ENCODE results near the gene ZNF428. TPM values are rescaled to one million over a fixed set of nuclear protein-coding genes. Genes with fewer than 3 reads are reported as not detected.
A peak's percentile ranks its signal among the peaks of the same experiment; 100 is the strongest.

Gene ZNF428
- total and polyA plus RNA-seq, 2 experiments from 2014 or later = 87.2 to 207 TPM

GRCh38 chr19:43622956-43623355, 3.5 kb upstream of the ZNF428 start:
- no peak for TF ChIP-seq CTCF (IDR thresholded peaks at IDR 0.05; ENCODE audit: low read depth, low read length)
- no peak for DNase-seq (ENCODE audit: low read depth in 1 of 2, low spot score in 1 of 2)
- no peaks in the 10 kb centered on the region for H3K27me3 ChIP-seq
- H3K4me3 ChIP-seq = no peak overlapping the region
- peaks cover 3% of the 10 kb centered on the region for H3K36me3 ChIP-seq
- H3K4me1 ChIP-seq (ENCODE audit: low read depth) = peaks cover 4% of the 10 kb centered on the region
- no peaks in the 10 kb centered on the region for H3K9me3 ChIP-seq (ENCODE audit: low read depth)
- no peak overlapping the region for H3K27ac ChIP-seq

GRCh38 chr19:43622070-43622469, 2.6 kb upstream of the ZNF428 start:
- DNase-seq (ENCODE audit: low read depth in 1 of 2, low spot score in 1 of 2) = no peak
- Histone ChIP-seq H3K27me3 (no peaks in the 10 kb centered on the region), H3K27ac (no peak overlapping the region), H3K9me3 (ENCODE audit: low read depth) (no peaks in the 10 kb centered on the region), H3K4me1 (ENCODE audit: low read depth) (peaks cover 4% of the 10 kb centered on the region), H3K4me3 (no peak overlapping the region), H3K36me3 (peaks cover 3% of the 10 kb centered on the region)
- TF ChIP-seq CTCF (IDR thresholded peaks at IDR 0.05; ENCODE audit: low read depth, low read length) = no peak

- no peaks in the 10 kb centered on the region for H3K9me3 ChIP-seq (ENCODE audit: low read depth)
- H3K27me3 ChIP-seq = no peaks in the 10 kb centered on the region
- peaks cover 3% of the 10 kb centered on the region for H3K36me3 ChIP-seq
- H3K4me3 ChIP-seq = peak overlapping the region; percentile 56
- H3K4me1 ChIP-seq (ENCODE audit: low read depth) = peaks cover 4% of the 10 kb centered on the region
- DNase-seq (ENCODE audit: low read depth in 1 of 2, low spot score in 1 of 2) = no peak
- H3K27ac ChIP-seq = peak overlapping the region; percentile 92
- TF ChIP-seq CTCF (IDR thresholded peaks at IDR 0.05; ENCODE audit: low read depth, low read length) = no peak
Measured at GRCh38 chr19:43620061-43621001, 902 bp upstream of the ZNF428 start.

GRCh38 chr19:43618921-43619261, 538 bp downstream of the ZNF428 start:
- no peaks in the 10 kb centered on the region for H3K27me3 ChIP-seq
- no peaks in the 10 kb centered on the region for H3K9me3 ChIP-seq (ENCODE audit: low read depth)
- DNase-seq (ENCODE audit: low read depth in 1 of 2, low spot score in 1 of 2) = peak in 1 of 2 donors; percentile 47
- TF ChIP-seq CTCF (IDR thresholded peaks at IDR 0.05; ENCODE audit: low read depth, low read length) = no peak
- peak overlapping the region; percentile 56 for H3K4me3 ChIP-seq
- H3K36me3 ChIP-seq = peaks cover 3% of the 10 kb centered on the region
- H3K27ac ChIP-seq = peak overlapping the region; percentile 92
- H3K4me1 ChIP-seq (ENCODE audit: low read depth) = peaks cover 4% of the 10 kb centered on the region

GRCh38 chr19:43616954-43617353, 2.5 kb downstream of the ZNF428 start:
- Histone ChIP-seq H3K9me3 (ENCODE audit: low read depth) (no peaks in the 10 kb centered on the region), H3K4me1 (ENCODE audit: low read depth) (peaks cover 4% of the 10 kb centered on the region), H3K4me3 (no peak overlapping the region), H3K27ac (no peak overlapping the region), H3K27me3 (no peaks in the 10 kb centered on the region), H3K36me3 (no peaks in the 10 kb centered on the region)
- no peak for DNase-seq (ENCODE audit: low read depth in 1 of 2, low spot score in 1 of 2)
- no peak for TF ChIP-seq CTCF (IDR thresholded peaks at IDR 0.05; ENCODE audit: low read depth, low read length)
